ENCODE results near the gene IL32.

GRCh38 chr16:3089717-3090592 is 24.5 kb downstream of the IL32 start:
- no peak for TF ChIP-seq CTCF (IDR thresholded peaks at IDR 0.05)
- TF ChIP-seq POLR2A (IDR thresholded peaks at IDR 0.05), result no peak
